AG04450 (cell line): ENCODE data around the gene PLEKHJ1. TPM values are rescaled to one million over a fixed set of nuclear protein-coding genes. Genes with fewer than 3 reads are reported as not detected.

Experiments used
- CTCF ChIA-PET: fragments of 300-600, 350-600 bp; formaldehyde crosslinking; extraction: SDS; loops from one replicate; lab custom pipeline; 2022; ENCODE audit warnings: antibody characterized with exemption, inconsistent platforms; lab: Charles Lee
- POLR2A ChIA-PET: fragments of 350-600 bp; formaldehyde crosslinking; extraction: SDS; loops from one replicate; lab custom pipeline; 2021; ENCODE audit warnings: antibody characterized with exemption, inconsistent platforms; lab: Yijun Ruan, JAX
- DNase-seq: peaks from one replicate; pipeline ENCODE4 v3.0.0-alpha.2; 2011; ENCODE audit warnings: low read depth, low spot score
- H3K27ac ChIP-seq: one replicate; pipeline ENCODE4 v1.5.1; 2012; ENCODE audit warnings: low read depth, low read length, control low read depth
- H3K27me3 ChIP-seq: one replicate; pipeline ENCODE4 v1.6.0; 2012; ENCODE audit warnings: low read length; ENCODE audit not compliant: control insufficient read depth, insufficient read depth
- H3K4me3 ChIP-seq: 2 replicates; pipeline ENCODE4 v1.5.1; 2011; ENCODE audit warnings: mild to moderate bottlenecking, low read depth, low read length, control low read depth
- H3K9me3 ChIP-seq: 2 replicates; pipeline ENCODE4 v1.5.1; 2012; ENCODE audit warnings: low read length; ENCODE audit not compliant: control insufficient read depth, insufficient read depth
- CTCF ChIP-seq: IDR thresholded peaks from 2 replicates; pipeline ENCODE4 v1.5.1; 2011; ENCODE audit warnings: low read depth, low read length, control low read depth, inconsistent platforms
- polyA plus RNA-seq: library from polyadenylated mRNA; depleted of rRNA; stranded (reverse); fragments of >200 nt; gene quantifications from 2 replicates; pipeline ENCODE4 v1.2.3, GENCODE V29; 2011

Gene PLEKHJ1
- polyA plus RNA-seq, 1 experiment: 38.7 TPM

DNA sequence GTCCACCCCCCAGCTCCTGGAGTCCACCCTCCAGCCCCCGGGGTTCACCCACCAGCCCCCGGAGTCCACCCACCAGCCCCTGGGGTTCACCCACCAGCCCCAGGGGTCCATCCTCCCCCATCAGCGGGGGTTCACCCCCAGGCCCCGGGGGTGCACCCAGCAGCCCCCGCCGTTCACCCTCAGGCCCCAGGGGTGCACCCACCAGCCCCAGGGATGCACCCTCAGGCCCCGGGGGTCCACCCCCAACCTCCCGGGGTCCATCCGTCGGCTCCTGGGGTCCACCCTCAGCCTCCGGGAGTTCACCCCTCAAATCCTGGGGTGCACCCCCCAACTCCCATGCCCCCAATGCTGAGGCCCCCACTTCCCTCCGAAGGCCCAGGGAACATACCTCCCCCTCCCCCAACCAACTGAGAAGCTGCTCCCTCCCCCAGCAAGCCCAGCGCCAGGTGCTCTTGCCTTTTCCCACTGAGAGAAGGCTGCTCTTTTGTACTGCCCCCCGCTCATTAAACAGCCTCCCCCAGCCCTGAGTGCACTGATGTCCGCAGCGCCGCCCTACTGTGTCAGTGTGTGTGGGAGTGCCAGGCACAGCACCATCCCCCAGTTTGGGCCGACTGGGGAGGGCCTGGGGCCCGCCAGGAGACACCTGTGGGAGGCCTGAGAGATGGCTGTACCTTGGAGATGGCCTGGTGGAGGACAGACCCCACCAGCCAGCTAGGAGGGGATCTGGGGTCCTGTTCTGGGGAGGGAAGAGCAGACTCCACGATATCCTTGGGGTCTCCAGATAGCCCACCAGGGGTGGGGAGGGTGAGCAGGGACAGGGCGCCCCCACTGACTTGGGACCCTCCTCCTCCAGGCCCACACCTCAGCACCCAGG lies 12.2 kb upstream of the PLEKHJ1 start:
- no peak overlapping the region for H3K27ac ChIP-seq
- DNase-seq: no peak
- TF ChIP-seq CTCF: no peak
- CTCF ChIA-PET: interaction anchor here (1.0 kb wide), 1 partner anchor 11 kb away, joined by 3 read pairs; no protein-coding TSS in a partner anchor
- H3K9me3 ChIP-seq: no peaks in the 10 kb centered on the region; the same call in 1 of the 2 replicates
- H3K4me3 ChIP-seq: no peak overlapping the region
- peaks cover 28% of the 10 kb centered on the region for H3K27me3 ChIP-seq
- POLR2A ChIA-PET: interaction anchor here (0.6 kb wide), 1 partner anchor 96 kb away, joined by 3 read pairs; no protein-coding TSS in a partner anchor

DNA sequence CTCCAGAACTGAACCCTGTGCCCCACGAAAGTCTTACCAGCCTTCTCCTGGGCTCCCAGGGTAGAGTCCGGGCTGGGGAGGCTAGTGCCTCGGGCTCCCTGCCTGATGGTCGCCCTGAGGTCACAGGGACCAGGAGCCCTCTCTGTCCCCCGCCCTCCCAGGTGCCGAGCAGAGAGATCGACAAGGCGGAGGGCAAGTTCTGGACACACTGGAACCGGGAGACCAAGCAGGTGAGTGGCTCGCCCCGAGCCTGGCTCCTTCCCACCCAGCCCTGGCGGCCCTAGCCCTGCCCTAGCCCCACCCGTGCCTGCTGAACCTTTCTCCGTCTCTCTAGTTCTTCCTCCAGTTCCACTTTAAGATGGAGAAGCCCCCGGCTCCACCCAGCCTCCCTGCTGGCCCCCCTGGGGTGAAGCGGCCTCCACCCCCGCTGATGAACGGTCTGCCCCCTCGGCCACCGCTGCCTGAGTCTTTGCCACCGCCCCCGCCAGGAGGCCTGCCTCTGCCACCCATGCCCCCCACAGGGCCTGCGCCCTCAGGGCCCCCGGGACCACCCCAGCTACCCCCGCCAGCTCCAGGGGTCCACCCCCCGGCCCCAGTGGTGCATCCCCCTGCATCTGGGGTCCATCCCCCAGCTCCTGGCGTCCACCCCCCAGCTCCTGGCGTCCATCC lies 11.4 kb upstream of the PLEKHJ1 start:
- ChIA-PET CTCF (no interaction called here), POLR2A (no interaction called here)
- DNase-seq: no peak
- no peak overlapping the region for H3K27ac ChIP-seq
- H3K4me3 ChIP-seq: no peak overlapping the region
- peaks cover 20% of the 10 kb centered on the region for H3K27me3 ChIP-seq
- no peak for TF ChIP-seq CTCF
- H3K9me3 ChIP-seq: no peaks in the 10 kb centered on the region; the same call in 1 of the 2 replicates

DNA sequence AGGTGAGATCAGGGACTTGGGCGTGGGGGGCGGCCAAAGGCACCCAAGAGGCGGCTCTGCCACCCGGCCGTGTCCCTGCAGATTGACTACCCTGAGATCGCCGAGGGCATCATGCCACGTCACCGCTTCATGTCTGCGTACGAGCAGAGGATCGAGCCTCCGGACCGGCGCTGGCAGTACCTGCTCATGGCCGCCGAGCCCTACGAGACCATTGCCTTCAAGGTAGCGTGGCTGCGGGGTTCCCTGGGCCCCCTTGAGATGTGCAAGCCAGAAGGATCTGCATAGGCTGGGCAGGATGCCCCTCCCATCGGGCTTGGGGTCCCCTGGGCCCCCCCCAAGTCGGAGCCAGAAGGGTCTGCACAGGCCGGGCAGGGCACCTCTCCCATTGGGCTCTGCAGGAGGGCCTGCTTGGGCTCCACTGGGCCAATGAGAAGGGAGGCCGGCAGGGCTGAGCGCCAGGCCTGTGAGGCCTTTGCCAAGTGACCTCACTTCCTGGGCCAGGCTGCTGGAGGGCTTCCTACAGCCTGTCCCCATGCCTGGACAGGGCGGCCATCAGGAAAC lies 10.8 kb upstream of the PLEKHJ1 start:
- Histone ChIP-seq H3K4me3 (no peak overlapping the region), H3K27ac (no peak overlapping the region), H3K27me3 (peaks cover 13% of the 10 kb centered on the region), H3K9me3 (no peaks in the 10 kb centered on the region; the same call in 1 of the 2 replicates)
- ChIA-PET CTCF (no interaction called here), POLR2A (no interaction called here)
- DNase-seq: no peak
- no peak for TF ChIP-seq CTCF

DNA sequence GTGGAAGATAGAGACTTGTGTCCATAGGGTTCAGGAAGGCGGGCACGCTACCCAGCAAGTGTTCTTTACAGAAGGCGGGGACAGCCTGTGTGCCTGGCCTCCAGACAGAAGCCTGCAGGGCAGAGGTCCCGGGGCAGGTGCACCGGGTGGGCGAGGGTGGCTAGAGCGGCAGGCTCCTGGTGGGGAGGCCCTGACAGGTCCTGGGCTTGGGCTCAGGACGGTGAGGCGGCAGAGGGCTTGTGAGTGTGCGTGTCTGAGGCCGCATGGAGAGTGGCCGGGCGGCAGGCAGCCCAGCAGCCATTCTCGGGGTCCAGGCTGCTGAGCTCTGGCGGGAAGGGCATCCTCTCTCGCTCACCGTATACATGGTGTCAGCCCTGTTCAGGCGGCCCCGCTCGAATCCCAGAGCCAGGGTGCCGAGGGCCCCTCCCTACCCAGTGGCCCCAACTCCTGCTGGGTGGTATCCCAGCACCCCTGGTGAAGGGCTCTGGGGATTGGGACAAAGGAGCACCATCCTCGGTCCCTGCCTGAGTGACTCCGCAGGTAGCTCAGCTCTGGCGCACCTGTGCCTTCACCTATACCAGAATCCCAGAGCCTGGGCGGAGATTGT lies 10.0 kb upstream of the PLEKHJ1 start:
- ChIA-PET POLR2A (interaction anchor here (0.6 kb wide), 1 partner anchor 17 kb away, joined by 4 read pairs; no protein-coding TSS in a partner anchor), CTCF (no interaction called here)
- H3K4me3 ChIP-seq: no peak overlapping the region
- no peak for DNase-seq
- H3K9me3 ChIP-seq: no peaks in the 10 kb centered on the region; the same call in 1 of the 2 replicates
- peaks cover 10% of the 10 kb centered on the region for H3K27me3 ChIP-seq
- no peak for TF ChIP-seq CTCF
- H3K27ac ChIP-seq: no peak overlapping the region
